Measurements from ENCODE around the gene SERPINB6.
"Not testable (repeated sequence)": the region's sequence is repeated elsewhere in the genome, so short reads cannot be mapped to it uniquely, and the experiment has no call there.

DNA sequence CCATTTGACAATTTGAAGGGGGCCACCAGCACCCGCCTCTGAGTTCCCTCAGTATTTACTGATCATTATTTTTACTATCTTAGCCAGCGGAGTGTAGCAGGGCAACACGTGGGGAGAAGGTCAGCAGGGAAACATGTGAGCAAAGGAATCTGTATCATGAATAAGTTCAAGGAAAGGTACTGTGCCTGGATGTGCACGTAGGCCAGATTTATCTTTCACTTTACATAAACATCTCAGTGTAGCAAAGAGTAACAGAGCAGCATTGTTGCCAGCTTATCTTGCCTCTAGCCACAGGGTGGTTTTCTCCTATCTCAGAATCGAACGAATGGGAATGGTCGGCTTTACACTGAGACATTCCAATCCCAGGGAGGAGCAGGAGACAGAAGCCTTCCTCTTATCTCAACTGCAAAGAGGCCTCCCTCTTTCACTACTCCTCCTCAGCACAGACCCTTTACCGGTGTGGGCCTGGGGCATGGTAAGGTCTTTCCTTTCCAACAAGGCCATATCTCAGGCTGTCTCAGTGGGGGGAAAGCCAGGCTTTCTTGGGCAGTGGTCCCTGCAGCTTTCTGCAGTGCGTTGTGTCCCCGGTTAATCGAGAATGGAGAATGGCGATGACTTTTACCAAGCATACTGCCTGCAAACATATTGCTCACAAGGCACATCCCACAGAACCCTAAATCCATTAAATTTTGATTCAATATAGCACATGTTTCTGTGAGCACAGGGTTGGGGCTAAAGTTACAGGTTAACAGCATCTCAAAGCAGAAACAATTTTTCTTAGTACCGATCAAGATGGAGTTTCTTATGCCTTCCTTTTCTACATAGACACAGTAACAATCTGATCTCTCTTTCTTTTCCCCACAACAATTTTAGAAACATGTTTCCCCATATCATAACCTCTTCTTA is 45.3 kb downstream of the SERPINB6 start:
- TF ChIP-seq CTCF (IDR thresholded peaks at IDR 0.05); POLR2A (IDR thresholded peaks at IDR 0.05); POLR2AphosphoS5 (IDR thresholded peaks at IDR 0.05; ENCODE audit: insufficient read depth in 1 of 2, low read depth in 1 of 2): not testable (repeated sequence)
